ENCODE data around the gene ARMC2.

GRCh38 chr6:108847738-108848115 is 495 bp upstream of the ARMC2 start:
- TF ChIP-seq CTCF (IDR thresholded peaks at IDR 0.05): no peak
- no peak for TF ChIP-seq POLR2A (IDR thresholded peaks at IDR 0.05)
